Measurements from ENCODE around the gene CD99L2.

The CD99L2 gene

DNA sequence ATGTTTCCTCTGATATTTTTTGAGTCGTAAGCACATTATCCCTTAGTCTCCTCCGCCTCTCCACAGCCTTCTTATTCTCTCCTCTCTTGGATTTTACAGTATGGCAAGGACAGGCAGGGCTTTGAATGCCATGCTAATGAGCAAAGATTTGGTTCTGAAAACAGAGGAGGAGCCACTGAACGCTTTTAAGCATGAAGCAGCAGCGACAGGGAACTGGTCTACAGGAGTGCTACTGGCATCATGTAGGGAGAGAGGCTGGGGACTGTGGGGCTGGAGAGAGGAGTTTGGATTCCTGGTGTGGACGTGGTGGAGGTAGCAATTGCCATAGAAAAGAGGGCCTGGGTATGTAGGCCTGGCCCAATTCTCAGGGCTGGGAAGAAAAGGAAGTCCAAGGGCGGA is 4.6 kb upstream of the CD99L2 start:
- no peak overlapping the region for H2BK5ac ChIP-seq (ENCODE audit: low read depth, low read length, poor library complexity)
- H3K9me3 ChIP-seq (ENCODE audit: insufficient read depth, low read depth, low read length), result no peaks in the 10 kb centered on the region
- no CpG with 5 or more reads among the region's 6 CpGs for WGBS (ENCODE audit: extremely low coverage, insufficient coverage, insufficient read length)
- no peak overlapping the region for H2AFZ ChIP-seq (ENCODE audit: insufficient read depth, low read length, poor library complexity)
- peaks cover under 1% of the 10 kb centered on the region for H3K79me1 ChIP-seq (ENCODE audit: low read length)
- no peak overlapping the region for H3K4me3 ChIP-seq (ENCODE audit: low read depth, low read length)
- no peak for DNase-seq
- no peak overlapping the region for H2BK120ac ChIP-seq (ENCODE audit: insufficient read depth, low read length, poor library complexity)
- H3K4me2 ChIP-seq (ENCODE audit: low read length), result no peak overlapping the region
- no peak overlapping the region for H3K18ac ChIP-seq (ENCODE audit: low read length)
- H3K4me1 ChIP-seq (ENCODE audit: control insufficient read depth in 1 of 2, insufficient read depth in 2 of 2, low read length in 2 of 2), result no peaks in the 10 kb centered on the region
- no peak overlapping the region for H4K91ac ChIP-seq (ENCODE audit: low read depth, low read length)
- no peak overlapping the region for H2BK12ac ChIP-seq (ENCODE audit: low read length)
- no peak overlapping the region for H4K12ac ChIP-seq (ENCODE audit: low read depth, low read length)
- H2AK5ac ChIP-seq (ENCODE audit: low read length), result no peak overlapping the region
- H3K27ac ChIP-seq (ENCODE audit: low read depth, low read length), result no peak overlapping the region
- no peak overlapping the region for H3K23ac ChIP-seq (ENCODE audit: low read length)
- H3K36me3 ChIP-seq (ENCODE audit: control insufficient read depth in 1 of 2, insufficient read depth in 2 of 2, low read length in 2 of 2), result no peaks in the 10 kb centered on the region
- no peak overlapping the region for H4K8ac ChIP-seq (ENCODE audit: low read depth, low read length)
- H3K9ac ChIP-seq (ENCODE audit: low read length), result no peak overlapping the region
- H3K14ac ChIP-seq (ENCODE audit: low read length), result no peak overlapping the region
- no peak overlapping the region for H3K4ac ChIP-seq (ENCODE audit: low read depth, low read length)
- H3K27me3 ChIP-seq (ENCODE audit: insufficient read depth, low read length), result no peaks in the 10 kb centered on the region
- H3K79me2 ChIP-seq (ENCODE audit: control insufficient read depth, insufficient read depth, low read length, poor library complexity), result no peaks in the 10 kb centered on the region

DNA sequence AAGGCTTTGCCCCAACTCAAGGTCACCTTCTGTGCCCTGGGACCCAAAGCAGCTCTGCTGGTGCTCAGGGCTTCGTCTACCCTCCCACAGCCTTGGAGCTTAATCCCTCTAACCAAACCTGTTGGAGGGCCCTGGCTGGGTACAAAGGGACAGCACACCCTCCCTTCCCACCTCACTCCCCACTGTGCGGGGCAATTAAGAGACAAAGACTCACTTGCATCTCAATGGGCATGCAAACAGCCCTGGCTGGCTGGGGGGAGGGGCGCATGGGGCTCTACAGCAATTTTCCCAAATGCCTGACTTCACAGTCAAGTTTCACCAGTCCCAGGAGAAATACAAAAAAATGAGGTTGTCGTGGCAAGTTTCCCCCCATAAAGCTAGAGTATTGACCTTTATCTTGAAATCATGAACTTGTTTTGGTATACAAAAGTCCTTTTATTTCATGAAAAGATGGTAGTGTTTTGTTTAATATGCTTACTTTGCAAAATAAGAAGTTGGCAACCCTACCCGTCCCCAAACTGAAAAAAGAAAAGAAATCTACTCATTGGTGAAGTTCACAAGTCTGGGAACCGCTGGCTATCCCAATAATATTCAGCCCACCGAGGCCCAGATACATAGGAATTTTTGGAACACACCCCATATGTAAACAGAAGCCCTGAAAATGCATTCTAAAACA is 4.1 kb upstream of the CD99L2 start:
- Histone ChIP-seq H4K91ac (ENCODE audit: low read depth, low read length) (no peak overlapping the region), H3K27ac (ENCODE audit: low read depth, low read length) (no peak overlapping the region), H3K79me1 (ENCODE audit: low read length) (peaks cover 2% of the 10 kb centered on the region), H3K18ac (ENCODE audit: low read length) (no peak overlapping the region), H3K36me3 (ENCODE audit: control insufficient read depth in 1 of 2, insufficient read depth in 2 of 2, low read length in 2 of 2) (no peaks in the 10 kb centered on the region), H3K23ac (ENCODE audit: low read length) (no peak overlapping the region), H3K4me3 (ENCODE audit: low read depth, low read length) (no peak overlapping the region), H3K9me3 (ENCODE audit: insufficient read depth, low read depth, low read length) (no peaks in the 10 kb centered on the region), H4K12ac (ENCODE audit: low read depth, low read length) (no peak overlapping the region), H2BK5ac (ENCODE audit: low read depth, low read length, poor library complexity) (no peak overlapping the region), H2BK12ac (ENCODE audit: low read length) (no peak overlapping the region), H3K14ac (ENCODE audit: low read length) (no peak overlapping the region), H2BK120ac (ENCODE audit: insufficient read depth, low read length, poor library complexity) (no peak overlapping the region), H3K4me2 (ENCODE audit: low read length) (no peak overlapping the region), H2AK5ac (ENCODE audit: low read length) (no peak overlapping the region), H3K27me3 (ENCODE audit: insufficient read depth, low read length) (no peaks in the 10 kb centered on the region), H3K4ac (ENCODE audit: low read depth, low read length) (no peak overlapping the region), H3K9ac (ENCODE audit: low read length) (no peak overlapping the region), H2AFZ (ENCODE audit: insufficient read depth, low read length, poor library complexity) (no peak overlapping the region), H3K4me1 (ENCODE audit: control insufficient read depth in 1 of 2, insufficient read depth in 2 of 2, low read length in 2 of 2) (no peaks in the 10 kb centered on the region), H4K8ac (ENCODE audit: low read depth, low read length) (no peak overlapping the region), H3K79me2 (ENCODE audit: control insufficient read depth, insufficient read depth, low read length, poor library complexity) (no peaks in the 10 kb centered on the region)
- no peak for DNase-seq
- no CpG with 5 or more reads among the region's 7 CpGs for WGBS (ENCODE audit: extremely low coverage, insufficient coverage, insufficient read length)

DNA sequence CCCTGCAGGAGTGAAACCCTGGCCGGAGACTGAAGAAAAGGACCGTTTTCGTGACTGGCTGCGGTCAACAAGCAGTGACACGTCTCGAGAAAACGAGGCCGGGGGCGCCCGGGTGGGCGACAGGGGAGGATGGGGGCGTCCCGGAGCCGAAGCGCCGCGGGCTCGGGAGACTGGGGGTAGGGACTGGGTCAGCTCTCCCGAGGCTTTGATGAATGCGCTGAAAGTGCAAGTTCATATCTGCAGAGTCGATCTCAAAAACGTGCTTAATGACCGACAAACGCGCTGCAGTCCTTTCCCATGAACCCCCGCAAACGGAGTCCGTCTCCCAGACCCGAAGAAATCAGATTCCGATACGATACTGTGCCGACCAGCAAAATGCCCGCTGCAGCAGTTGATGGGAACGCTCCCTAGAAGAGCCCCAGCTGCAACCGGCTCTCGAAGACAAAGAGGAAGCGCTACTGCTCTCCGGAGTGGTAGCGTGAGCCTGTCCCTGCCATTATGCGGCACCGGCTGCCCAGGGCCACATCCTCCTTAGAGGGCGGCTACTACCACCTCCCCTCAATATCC is 806 bp upstream of the CD99L2 start:
- Histone ChIP-seq H2BK5ac (ENCODE audit: low read depth, low read length, poor library complexity) (no peak overlapping the region), H2AK5ac (ENCODE audit: low read length) (no peak overlapping the region), H4K8ac (ENCODE audit: low read depth, low read length) (peak overlapping the region; percentile 3), H3K9me3 (ENCODE audit: insufficient read depth, low read depth, low read length) (no peaks in the 10 kb centered on the region), H3K27ac (ENCODE audit: low read depth, low read length) (no peak overlapping the region), H2AFZ (ENCODE audit: insufficient read depth, low read length, poor library complexity) (peak overlapping the region; percentile 30), H3K4me3 (ENCODE audit: low read depth, low read length) (peak overlapping the region; percentile 75), H3K36me3 (ENCODE audit: control insufficient read depth in 1 of 2, insufficient read depth in 2 of 2, low read length in 2 of 2) (no peaks in the 10 kb centered on the region), H3K4ac (ENCODE audit: low read depth, low read length) (no peak overlapping the region), H3K4me2 (ENCODE audit: low read length) (peak overlapping the region; percentile 94), H3K9ac (ENCODE audit: low read length) (peak overlapping the region; percentile 36), H3K14ac (ENCODE audit: low read length) (no peak overlapping the region), H2BK12ac (ENCODE audit: low read length) (no peak overlapping the region), H3K4me1 (ENCODE audit: control insufficient read depth in 1 of 2, insufficient read depth in 2 of 2, low read length in 2 of 2) (no peaks in the 10 kb centered on the region), H3K27me3 (ENCODE audit: insufficient read depth, low read length) (no peaks in the 10 kb centered on the region), H3K18ac (ENCODE audit: low read length) (no peak overlapping the region), H4K12ac (ENCODE audit: low read depth, low read length) (peak overlapping the region; percentile 4), H3K79me2 (ENCODE audit: control insufficient read depth, insufficient read depth, low read length, poor library complexity) (no peaks in the 10 kb centered on the region), H4K91ac (ENCODE audit: low read depth, low read length) (peak overlapping the region; percentile 26), H3K23ac (ENCODE audit: low read length) (no peak overlapping the region), H3K79me1 (ENCODE audit: low read length) (peaks cover 2% of the 10 kb centered on the region), H2BK120ac (ENCODE audit: insufficient read depth, low read length, poor library complexity) (no peak overlapping the region)
- DNase-seq, result peak; percentile 30 to 47
- no CpG with 5 or more reads among the region's 42 CpGs for WGBS (ENCODE audit: extremely low coverage, insufficient coverage, insufficient read length)

DNA sequence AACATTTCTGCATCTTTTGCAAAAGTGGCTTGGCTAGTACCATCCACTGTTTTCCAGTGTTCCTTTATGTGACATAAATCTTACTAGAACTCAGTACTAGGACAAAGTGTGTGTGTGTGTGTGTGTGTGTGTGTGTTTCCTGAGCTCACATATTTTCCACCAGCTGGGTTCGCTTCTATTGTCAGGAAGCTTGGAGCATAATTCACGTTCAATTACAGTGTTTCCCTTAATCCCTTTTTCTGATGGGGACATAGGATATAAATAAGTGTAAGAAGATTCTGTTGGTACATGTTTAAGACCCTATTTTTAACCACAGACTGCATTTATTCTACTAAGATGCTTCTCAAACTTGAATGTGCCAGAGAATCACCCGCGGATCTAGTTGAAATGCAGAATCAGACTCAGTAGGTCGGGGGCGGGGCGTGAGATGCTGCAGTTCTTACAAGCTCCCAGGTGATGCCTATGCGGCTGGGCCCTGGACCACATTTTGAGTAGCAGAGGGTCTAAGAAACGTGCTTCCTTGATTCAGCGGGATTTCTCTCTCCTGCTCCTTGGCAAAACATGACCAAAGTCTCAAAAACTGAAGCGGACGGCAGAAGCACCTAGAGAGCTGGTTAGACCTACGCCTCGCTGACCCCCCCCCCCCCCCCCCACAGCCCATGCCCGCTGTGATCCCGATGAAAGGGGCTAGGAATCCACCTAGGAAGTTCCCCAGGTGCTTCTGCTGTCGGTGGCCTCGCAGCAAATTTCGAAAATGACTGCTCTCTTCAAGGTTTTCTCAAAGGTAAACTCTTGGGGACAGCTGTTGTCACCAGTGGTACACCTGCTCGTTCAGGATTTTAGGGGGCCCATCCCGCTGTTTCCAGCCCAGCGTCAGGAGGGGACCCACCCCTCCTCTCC is 797 bp downstream of the CD99L2 start:
- Histone ChIP-seq H3K27ac (ENCODE audit: low read depth, low read length) (no peak overlapping the region), H3K23ac (ENCODE audit: low read length) (no peak overlapping the region), H2BK12ac (ENCODE audit: low read length) (no peak overlapping the region), H4K91ac (ENCODE audit: low read depth, low read length) (no peak overlapping the region), H3K14ac (ENCODE audit: low read length) (peak overlapping the region; percentile 55), H3K27me3 (ENCODE audit: insufficient read depth, low read length) (no peaks in the 10 kb centered on the region), H3K4me2 (ENCODE audit: low read length) (peak overlapping the region; percentile 86), H4K12ac (ENCODE audit: low read depth, low read length) (no peak overlapping the region), H3K18ac (ENCODE audit: low read length) (peak overlapping the region; percentile 40), H2BK5ac (ENCODE audit: low read depth, low read length, poor library complexity) (no peak overlapping the region), H3K79me1 (ENCODE audit: low read length) (peaks cover 2% of the 10 kb centered on the region), H3K79me2 (ENCODE audit: control insufficient read depth, insufficient read depth, low read length, poor library complexity) (no peaks in the 10 kb centered on the region), H3K36me3 (ENCODE audit: control insufficient read depth in 1 of 2, insufficient read depth in 2 of 2, low read length in 2 of 2) (no peaks in the 10 kb centered on the region), H3K4me1 (ENCODE audit: control insufficient read depth in 1 of 2, insufficient read depth in 2 of 2, low read length in 2 of 2) (no peaks in the 10 kb centered on the region), H2BK120ac (ENCODE audit: insufficient read depth, low read length, poor library complexity) (no peak overlapping the region), H2AFZ (ENCODE audit: insufficient read depth, low read length, poor library complexity) (peak overlapping the region; percentile 54), H3K4me3 (ENCODE audit: low read depth, low read length) (peak overlapping the region; percentile 79), H2AK5ac (ENCODE audit: low read length) (no peak overlapping the region), H4K8ac (ENCODE audit: low read depth, low read length) (peak overlapping the region; percentile 70), H3K9ac (ENCODE audit: low read length) (peak overlapping the region; percentile 69), H3K9me3 (ENCODE audit: insufficient read depth, low read depth, low read length) (no peaks in the 10 kb centered on the region), H3K4ac (ENCODE audit: low read depth, low read length) (no peak overlapping the region)
- peak in 1 of 2 donors; percentile 24 for DNase-seq
- no CpG with 5 or more reads among the region's 22 CpGs for WGBS (ENCODE audit: extremely low coverage, insufficient coverage, insufficient read length)
